ENCODE data around the gene OR4D11.
"Not testable (repeated sequence)": the region's sequence is repeated elsewhere in the genome, so short reads cannot be mapped to it uniquely, and the experiment has no call there.

The OR4D11 gene
- 0 reads per million in 2 donors for total RNA-seq

- no peak for DNase-seq
These were observed at the start of gene OR4D11 for GRCh38 chr11:59503276-59503675. Gene OR4D11 (plus strand): TSS chr11:59503576. CDS start chr11:59503576, 0 bp downstream.

- DNase-seq: no peak
These were observed 46.7 kb upstream of the OR4D11 start, which contains the start of gene OR4D6 for GRCh38 chr11:59456661-59457060. Gene OR4D6 (plus strand): TSS chr11:59456961. CDS start chr11:59456961, 0 bp downstream.

GRCh38 chr11:59459916-59460315, 43.5 kb upstream of the OR4D11 start:
- no peak for DNase-seq

GRCh38 chr11:59463190-59463641, 40.2 kb upstream of the OR4D11 start:
- DNase-seq: no peak

GRCh38 chr11:59473015-59473414, 30.4 kb upstream of the OR4D11 start, which contains the start of gene OR4D10:
Gene OR4D10 (plus strand): TSS chr11:59473315. CDS start chr11:59477430, 4,115 bp downstream.
- no peak for DNase-seq

- DNase-seq: no peak
These were observed 28.2 kb upstream of the OR4D11 start for GRCh38 chr11:59475176-59475575.

GRCh38 chr11:59479906-59480305, 23.5 kb upstream of the OR4D11 start:
- no peak for DNase-seq

- DNase-seq: no peak
These were observed 23.0 kb upstream of the OR4D11 start for GRCh38 chr11:59480359-59480758.

GRCh38 chr11:59501931-59502330, 1.4 kb upstream of the OR4D11 start:
- no peak for DNase-seq

- no peak for DNase-seq
These were observed 7.7 kb downstream of the OR4D11 start, which contains the start of gene OR4D9 for GRCh38 chr11:59510941-59511589. Gene OR4D9 (plus strand): TSS chr11:59511539. CDS start chr11:59514913, 3,374 bp downstream.

GRCh38 chr11:59511675-59512074, 8.3 kb downstream of the OR4D11 start:
- no peak for DNase-seq

GRCh38 chr11:59520139-59520538, 16.8 kb downstream of the OR4D11 start:
- not testable (repeated sequence) for DNase-seq

GRCh38 chr11:59520741-59521140, 17.4 kb downstream of the OR4D11 start:
- DNase-seq: no peak

- no peak for DNase-seq
These were observed 20.2 kb downstream of the OR4D11 start for GRCh38 chr11:59523541-59523940.

GRCh38 chr11:59528711-59529110, 25.3 kb downstream of the OR4D11 start:
- no peak for DNase-seq

GRCh38 chr11:59532620-59533019, 29.2 kb downstream of the OR4D11 start:
- DNase-seq: no peak

- DNase-seq: no peak
These were observed 31.3 kb downstream of the OR4D11 start for GRCh38 chr11:59534676-59535075.

GRCh38 chr11:59542142-59542810, 38.9 kb downstream of the OR4D11 start:
- no peak for DNase-seq

- DNase-seq: not testable (repeated sequence)
These were observed 40.3 kb downstream of the OR4D11 start for GRCh38 chr11:59543713-59544112.

- DNase-seq: no peak
These were observed 41.4 kb downstream of the OR4D11 start for GRCh38 chr11:59544869-59545178.

GRCh38 chr11:59545179-59546020, 42.0 kb downstream of the OR4D11 start:
- no peak for DNase-seq

GRCh38 chr11:59547605-59548308, 44.4 kb downstream of the OR4D11 start:
- not testable (repeated sequence) for DNase-seq

- DNase-seq: no peak
These were observed 44.9 kb downstream of the OR4D11 start for GRCh38 chr11:59548309-59548656.
